Heart left ventricle (tissue), 16 donors: ENCODE measurements around the gene NXPH4. TPM values are rescaled to one million over a fixed set of nuclear protein-coding genes. Genes with fewer than 3 reads are reported as not detected.

ENCODE experiments used
- ATAC-seq, 4 donors: fragments of 200-7000 bp; cut with Tn5 transposase; one replicate each; pipeline ENCODE4 v1.9.1; 2020 to 2022; ENCODE audit warnings: moderate library complexity in 4 of 4, mild to moderate bottlenecking in 3 of 4, moderate number of reproducible peaks in 1 of 4
- DNase-seq, 5 donors: peaks; one replicate each; pipeline ENCODE4 v3.0.0-alpha.2; 2020
- H3K27ac ChIP-seq, 12 donors: fragments of 200-600 bp; sonication (generic) in 4 of 12; one replicate each; pipeline versions ENCODE4 v1.5.0 to v1.8.0; 2016 to 2022; ENCODE audit warnings: mild to moderate bottlenecking in 2 of 12
- H3K27me3 ChIP-seq, 9 donors: fragments of 200-600 bp; sonication (generic) in 2 of 9; one replicate each; pipeline versions ENCODE4 v1.5.1 to v1.8.0; 2016 to 2022; ENCODE audit warnings: mild to moderate bottlenecking in 3 of 9
- H3K36me3 ChIP-seq, 9 donors: fragments of 200-600 bp; sonication (generic) in 2 of 9; one replicate each; pipeline versions ENCODE4 v1.5.0 to v1.8.0; 2018 to 2022; ENCODE audit warnings: mild to moderate bottlenecking in 2 of 9
- H3K4me1 ChIP-seq, 12 donors: fragments of 200-600 bp; sonication (generic) in 4 of 12; one replicate each; pipeline versions ENCODE4 v1.5.0 to v1.8.0; 2016 to 2022; ENCODE audit warnings: mild to moderate bottlenecking in 3 of 12
- H3K4me3 ChIP-seq, 12 donors: fragments of 200-600 bp; sonication (generic) in 4 of 12; one replicate each; pipeline versions ENCODE4 v1.5.0 to v1.8.0; 2017 to 2022; ENCODE audit warnings: mild to moderate bottlenecking in 9 of 12, moderate library complexity in 4 of 12
- H3K9me3 ChIP-seq, 12 donors: fragments of 200-600 bp; sonication (generic) in 4 of 12; one replicate each; pipeline versions ENCODE4 v1.5.0 to v1.8.0; 2016 to 2022; ENCODE audit warnings: mild to moderate bottlenecking in 1 of 12
- CTCF ChIP-seq, 12 donors: fragments of 200-600 bp; sonication (generic) in 4 of 12; IDR thresholded peaks; one replicate each; pipeline versions ENCODE4 v1.5.0 to v1.8.0; 2018 to 2022; ENCODE audit warnings: antibody characterized with exemption in 12 of 12, mild to moderate bottlenecking in 5 of 12
- POLR2A ChIP-seq, 2 donors: fragments of 450-650 bp; IDR thresholded peaks; one replicate each; pipeline ENCODE4 v1.6.1; 2017; ENCODE audit warnings: antibody characterized with exemption in 2 of 2, mild to moderate bottlenecking in 2 of 2, moderate library complexity in 2 of 2
- WGBS, 4 donors: extraction: QIAGEN DNeasy Blood & Tissue Kit in 2 of 4; methylation state at CpG; one replicate each; pipeline versions ENCODE4 v1.1.5 to v1.1.7; 2013 to 2018; 5-methylcytosine and 5-hydroxymethylcytosine counted together
- intact Hi-C, 10 donors: fragments of 100-400 bp; cut with DNase I; formaldehyde crosslinking; loops; one replicate each; pipeline versions ENCODE4 v1.11.1 to v1.14.2; 2022
- polyA plus RNA-seq, 2 donors: library from polyadenylated mRNA; stranded (reverse); fragments of 200-250 nt; gene quantifications; one replicate each; pipeline ENCODE4 v1.2.3, GENCODE V29; 2013
- total RNA-seq, 9 donors: library from RNA; depleted of rRNA in 2 of 9; stranded (reverse); fragments of >200 nt in 2 of 9; fragmentation: NEBNext Ultra II Directional in 3 of 9; extraction: Animal tissue kit (Norgen Biotek cat#: 25700) in 3 of 9; gene quantifications; one replicate each; pipeline versions ENCODE4 v1.1.0 to v1.2.4, GENCODE V29; 2016 to 2023
- donor health status: ischemic (EF 13 %, LVEDD 7.1; RV severe dilation, severe dysfunction).
- donor health status: healthy with polysubstance abuse.
- donor health status: DM: no; HTN: yes; CAD: no.
- donor health status: DM: no; HTN: no; CAD: no.
- donor health status: ischemic (EF 25% LVEDD 6.9; RV normal size, moderate dysfunction).
- donor health status: ischemic (EF 25% LVEDD 5.7; RV mildly dilated, moderate dysfunction).
- donor health status: healthy.
- donor health status: DM: yes; HTN: yes; CAD: no.
- donor health status: ischemic (EF 35%, LVEDD 5.7; RV mildly dilated, moderate dysfunction).
- donor health status: nonischemic (EF 11% LVEDD 7.7; RV severe dilation, severe dysfunction).
- donor health status: DM: yes; HTN: yes; CAD: no.
- donor health status: PGD.
- donor health status: ischemic (EF 29% LVEDD 5.4; RV normal size, mild dysfunction).
- donor health status: nonischemic (EF 23%, LVEDD 6.1; RV moderate dilation, normal function).

Gene NXPH4
- total and polyA plus RNA-seq, 11 donors: 1.3 to 8.0 (median 3.0) TPM

- H3K36me3 ChIP-seq: peaks cover 0 to 100% (median 99%) of the 10 kb centered on the region in 9 donors
- H3K27ac ChIP-seq: no peak overlapping the region
- no peaks in the 10 kb centered on the region for H3K27me3 ChIP-seq
- WGBS, 4 donors: 87 to 97% (median 91%) methylated on average over 6 to 22 of the region's 22 CpGs
- TF ChIP-seq CTCF (IDR thresholded peaks at IDR 0.05): no peak
- TF ChIP-seq POLR2A (IDR thresholded peaks at IDR 0.05): no peak
- ATAC-seq (no peak), DNase-seq (no peak)
- no peak overlapping the region for H3K4me3 ChIP-seq
- H3K4me1 ChIP-seq: no peaks in the 10 kb centered on the region
- H3K9me3 ChIP-seq: no peaks in the 10 kb centered on the region
- intact Hi-C loops: no loop called here
These were observed 19.6 kb upstream of the NXPH4 start for GRCh38 chr12:57196956-57197355.

- H3K36me3 ChIP-seq: peaks cover 0 to 100% (median 99%) of the 10 kb centered on the region in 9 donors
- TF ChIP-seq CTCF (IDR thresholded peaks at IDR 0.05): no peak
- no peak for TF ChIP-seq POLR2A (IDR thresholded peaks at IDR 0.05)
These were observed 18.3 kb upstream of the NXPH4 start for GRCh38 chr12:57198329-57198728.

GRCh38 chr12:57199191-57199590 lies 17.4 kb upstream of the NXPH4 start:
- ATAC-seq (no peak), DNase-seq (no peak)
- 88 to 90% (median 89%) methylated on average over 10 to 15 of the region's 15 CpGs for WGBS, 4 donors
- Histone ChIP-seq H3K4me1 (no peaks in the 10 kb centered on the region), H3K27ac (no peak overlapping the region), H3K4me3 (no peak overlapping the region), H3K27me3 (no peaks in the 10 kb centered on the region), H3K9me3 (no peaks in the 10 kb centered on the region), H3K36me3 (peaks cover 0 to 100% (median 99%) of the 10 kb centered on the region in 9 donors)
- TF ChIP-seq CTCF (IDR thresholded peaks at IDR 0.05): no peak
- no peak for TF ChIP-seq POLR2A (IDR thresholded peaks at IDR 0.05)
- intact Hi-C loops: no loop called here

More at GRCh38 chr12:57198329-57198728, 18.3 kb upstream of the NXPH4 start:
- Histone ChIP-seq H3K4me1 (no peaks in the 10 kb centered on the region), H3K9me3 (no peaks in the 10 kb centered on the region), H3K27ac (no peak overlapping the region), H3K4me3 (no peak overlapping the region), H3K27me3 (no peaks in the 10 kb centered on the region)
- 89 to 96% (median 93%) methylated on average over 3 to 17 of the region's 17 CpGs for WGBS, 4 donors
- ATAC-seq (no peak), DNase-seq (no peak)
- intact Hi-C loops: no loop called here

GRCh38 chr12:57200497-57200896 lies 16.1 kb upstream of the NXPH4 start:
- H3K4me1 ChIP-seq: no peaks in the 10 kb centered on the region

More at GRCh38 chr12:57200497-57200896, 16.1 kb upstream of the NXPH4 start:
- Histone ChIP-seq H3K27ac (no peak overlapping the region), H3K36me3 (peaks cover 0 to 100% (median 99%) of the 10 kb centered on the region in 9 donors), H3K4me3 (no peak overlapping the region), H3K27me3 (no peaks in the 10 kb centered on the region), H3K9me3 (no peaks in the 10 kb centered on the region)
- DNase-seq (no peak), ATAC-seq (no peak)
- WGBS, 4 donors: 90 to 95% (median 93%) methylated on average over 11 to 15 of the region's 15 CpGs
- TF ChIP-seq CTCF (IDR thresholded peaks at IDR 0.05): no peak
- TF ChIP-seq POLR2A (IDR thresholded peaks at IDR 0.05): no peak
- intact Hi-C loops: no loop called here
